ENCODE data around the gene BOLA1.

DNA sequence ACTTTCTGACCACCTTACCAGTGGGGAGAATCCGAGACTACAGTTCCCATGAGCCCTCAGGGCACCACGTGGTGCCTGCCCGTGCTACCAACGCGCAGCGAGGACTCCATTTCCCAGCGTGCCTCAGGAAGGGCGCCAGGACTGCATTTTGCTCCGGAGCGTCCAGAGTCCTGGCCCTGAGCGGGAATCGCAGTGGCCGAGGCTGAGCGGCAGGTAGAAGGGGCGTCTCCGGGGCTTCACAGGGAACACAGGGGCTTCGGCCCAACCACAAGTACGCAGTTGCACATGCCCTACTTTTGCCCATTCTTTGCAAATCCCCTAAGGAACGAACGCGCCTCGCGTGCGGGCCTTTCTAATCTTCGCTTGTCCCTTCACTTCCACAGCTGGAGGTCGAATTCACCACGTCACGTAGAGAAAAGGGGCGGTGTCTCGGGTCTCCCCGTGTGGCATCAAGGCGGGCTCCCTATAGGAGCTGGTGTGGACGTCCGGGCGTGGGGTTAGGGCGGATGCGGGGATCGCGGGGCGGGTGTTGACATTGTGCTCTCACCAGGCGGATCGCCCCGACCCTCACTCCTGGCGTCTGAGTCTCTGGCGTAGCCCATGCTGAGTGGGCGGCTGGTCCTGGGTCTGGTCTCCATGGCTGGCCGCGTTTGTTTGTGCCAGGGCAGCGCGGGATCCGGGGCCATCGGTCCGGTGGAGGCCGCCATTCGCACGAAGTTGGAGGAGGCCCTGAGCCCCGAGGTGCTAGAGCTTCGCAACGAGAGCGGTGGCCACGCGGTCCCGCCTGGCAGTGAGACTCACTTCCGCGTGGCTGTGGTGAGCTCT is at the start of gene BOLA1:
- TF ChIP-seq POLR2AphosphoS5 (IDR thresholded peaks at IDR 0.05; ENCODE audit: low read depth, low read length) (peak; percentile 72), TAF1 (IDR thresholded peaks at IDR 0.05; ENCODE audit: low read depth, low read length) (0 out of 2 replicates have a peak, but pooled peaks have one; percentile 30), POLR2A (IDR thresholded peaks at IDR 0.05; ENCODE audit: low read depth, low read length) (0 out of 2 replicates have a peak, but pooled peaks have one; percentile 58)

All from GM12891 (cell line).